AG10803 (cell line): ENCODE data around the gene LIPA.

ENCODE experiments used
- DNase-seq: peaks from one replicate; pipeline ENCODE4 v3.0.0; 2010; ENCODE audit warnings: low read depth
- H3K4me3 ChIP-seq: 2 replicates; pipeline ENCODE4 v1.5.1; 2011; ENCODE audit warnings: mild to moderate bottlenecking, low read length, control low read depth
- TF ChIP-seq, protein P1 (sequence below): conservative IDR thresholded peaks from 2 replicates; pipeline ENCODE4 v1.5.1; 2011; ENCODE audit warnings: mild to moderate bottlenecking, low read length, control low read depth, inconsistent platforms

Gene LIPA

GRCh38 chr10:89165923-89166322 lies 85.7 kb downstream of the LIPA start:
- DNase-seq: no peak
- no peak overlapping the region for H3K4me3 ChIP-seq
- TF ChIP-seq, protein P1, sequence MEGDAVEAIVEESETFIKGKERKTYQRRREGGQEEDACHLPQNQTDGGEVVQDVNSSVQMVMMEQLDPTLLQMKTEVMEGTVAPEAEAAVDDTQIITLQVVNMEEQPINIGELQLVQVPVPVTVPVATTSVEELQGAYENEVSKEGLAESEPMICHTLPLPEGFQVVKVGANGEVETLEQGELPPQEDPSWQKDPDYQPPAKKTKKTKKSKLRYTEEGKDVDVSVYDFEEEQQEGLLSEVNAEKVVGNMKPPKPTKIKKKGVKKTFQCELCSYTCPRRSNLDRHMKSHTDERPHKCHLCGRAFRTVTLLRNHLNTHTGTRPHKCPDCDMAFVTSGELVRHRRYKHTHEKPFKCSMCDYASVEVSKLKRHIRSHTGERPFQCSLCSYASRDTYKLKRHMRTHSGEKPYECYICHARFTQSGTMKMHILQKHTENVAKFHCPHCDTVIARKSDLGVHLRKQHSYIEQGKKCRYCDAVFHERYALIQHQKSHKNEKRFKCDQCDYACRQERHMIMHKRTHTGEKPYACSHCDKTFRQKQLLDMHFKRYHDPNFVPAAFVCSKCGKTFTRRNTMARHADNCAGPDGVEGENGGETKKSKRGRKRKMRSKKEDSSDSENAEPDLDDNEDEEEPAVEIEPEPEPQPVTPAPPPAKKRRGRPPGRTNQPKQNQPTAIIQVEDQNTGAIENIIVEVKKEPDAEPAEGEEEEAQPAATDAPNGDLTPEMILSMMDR: no peak

GRCh38 chr10:89164920-89165319 lies 86.7 kb downstream of the LIPA start:
- TF ChIP-seq, protein P1: no peak
- no peak overlapping the region for H3K4me3 ChIP-seq
- DNase-seq: no peak

- no peak overlapping the region for H3K4me3 ChIP-seq
- TF ChIP-seq, protein P1: no peak
- DNase-seq: no peak
These were observed 87.5 kb downstream of the LIPA start for GRCh38 chr10:89164080-89164479.
